ENCODE data around the gene CMTM4. TPM values are rescaled to one million over a fixed set of nuclear protein-coding genes. Genes with fewer than 3 reads are reported as not detected.

CMTM4 gene
- total RNA-seq, 1 experiment from 2014 or later: 77.8 TPM

DNA sequence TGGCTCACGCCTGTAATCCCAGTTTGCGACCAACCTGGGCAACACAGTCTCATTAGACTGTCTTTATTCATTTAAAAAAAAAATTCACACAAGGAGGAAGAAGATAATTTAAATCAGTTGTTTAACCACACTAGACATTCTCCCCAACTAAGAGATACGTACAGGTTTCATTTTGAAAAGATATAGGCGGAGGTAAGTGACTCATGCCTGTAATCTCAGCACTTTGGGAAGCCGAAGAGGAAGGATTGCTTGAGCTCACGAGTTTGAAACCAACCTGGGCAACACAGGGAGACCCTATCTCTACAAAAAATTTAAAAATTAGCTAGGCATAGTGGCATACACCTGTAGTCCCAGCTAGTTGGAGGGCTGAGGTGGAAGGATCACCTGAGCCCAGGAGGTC lies 5.3 kb downstream of the CMTM4 start (continued):
- TF ChIP-seq, protein P1, sequence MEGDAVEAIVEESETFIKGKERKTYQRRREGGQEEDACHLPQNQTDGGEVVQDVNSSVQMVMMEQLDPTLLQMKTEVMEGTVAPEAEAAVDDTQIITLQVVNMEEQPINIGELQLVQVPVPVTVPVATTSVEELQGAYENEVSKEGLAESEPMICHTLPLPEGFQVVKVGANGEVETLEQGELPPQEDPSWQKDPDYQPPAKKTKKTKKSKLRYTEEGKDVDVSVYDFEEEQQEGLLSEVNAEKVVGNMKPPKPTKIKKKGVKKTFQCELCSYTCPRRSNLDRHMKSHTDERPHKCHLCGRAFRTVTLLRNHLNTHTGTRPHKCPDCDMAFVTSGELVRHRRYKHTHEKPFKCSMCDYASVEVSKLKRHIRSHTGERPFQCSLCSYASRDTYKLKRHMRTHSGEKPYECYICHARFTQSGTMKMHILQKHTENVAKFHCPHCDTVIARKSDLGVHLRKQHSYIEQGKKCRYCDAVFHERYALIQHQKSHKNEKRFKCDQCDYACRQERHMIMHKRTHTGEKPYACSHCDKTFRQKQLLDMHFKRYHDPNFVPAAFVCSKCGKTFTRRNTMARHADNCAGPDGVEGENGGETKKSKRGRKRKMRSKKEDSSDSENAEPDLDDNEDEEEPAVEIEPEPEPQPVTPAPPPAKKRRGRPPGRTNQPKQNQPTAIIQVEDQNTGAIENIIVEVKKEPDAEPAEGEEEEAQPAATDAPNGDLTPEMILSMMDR (IDR thresholded peaks at IDR 0.05 in 2 of 3, conservative IDR thresholded peaks at IDR 0.05 in 1 of 3; ENCODE audit: borderline replicate concordance in 1 of 3, insufficient read depth in 1 of 3, low read depth in 2 of 3, low read length in 2 of 3): no peak
- TF ChIP-seq ELF1 (IDR thresholded peaks at IDR 0.05; ENCODE audit: borderline replicate concordance, low read depth): no peak

DNA sequence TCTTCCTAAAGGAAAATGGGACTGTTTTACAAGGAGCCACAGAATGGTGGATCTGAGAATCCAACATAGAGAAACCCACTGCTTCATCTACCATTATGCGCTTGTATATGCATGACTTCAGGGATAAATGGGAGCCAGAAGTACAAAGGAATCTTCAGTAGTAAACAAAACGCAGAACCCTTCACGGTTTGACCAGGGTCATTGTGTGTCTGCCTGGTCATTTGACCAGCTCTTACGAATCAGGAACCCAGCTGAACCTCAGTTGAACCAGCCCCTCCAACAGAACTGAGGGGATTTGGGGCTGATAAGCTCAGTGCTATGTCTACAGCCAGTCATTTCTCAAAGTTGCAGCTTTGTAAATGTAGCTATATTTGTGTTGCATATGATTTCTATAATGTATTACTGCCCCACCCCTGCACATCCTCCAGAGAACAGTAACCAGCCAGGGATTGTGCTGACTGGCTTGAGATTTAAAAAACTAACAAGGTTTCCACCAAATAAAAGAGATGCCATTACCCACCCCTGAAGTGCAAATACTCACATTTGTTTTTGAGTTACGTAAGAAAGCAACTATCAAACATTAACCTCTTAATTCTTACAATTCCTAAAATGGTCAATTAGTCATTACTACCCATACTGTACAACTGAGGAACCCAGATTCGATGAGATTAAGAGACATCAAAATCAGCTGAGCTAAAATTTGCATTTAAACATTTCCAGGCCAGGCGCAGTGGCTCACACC lies 6.3 kb downstream of the CMTM4 start:
- Histone ChIP-seq H3K4me2 (ENCODE audit: low read length) (no peak overlapping the region), H2AFZ (ENCODE audit: low read depth, low read length, poor library complexity, severe bottlenecking) (no peak overlapping the region), H3K9me2 (ENCODE audit: insufficient read depth) (no peaks in the 10 kb centered on the region), H4K20me1 (ENCODE audit: insufficient read depth) (no peaks in the 10 kb centered on the region; the same call in 1 of the 2 replicates), H3K9ac (ENCODE audit: low read length) (no peak overlapping the region), H3K27ac (ENCODE audit: low read depth, low read length) (no peak overlapping the region), H3K4me1 (ENCODE audit: control insufficient read depth in 1 of 2, insufficient read depth in 2 of 2, low read length in 2 of 2) (peaks cover under 1 to 7% of the 10 kb centered on the region in 2 experiments; a peak in 3 of 4 replicates), H3K27me3 (ENCODE audit: insufficient read depth, low read length) (no peaks in the 10 kb centered on the region), H3K79me2 (ENCODE audit: insufficient read depth, low read length) (peaks cover 77% of the 10 kb centered on the region), H3K4me3 (replicated peaks in 1 of 2; ENCODE audit: low read depth in 1 of 2, low read length in 2 of 2) (no peak overlapping the region), H3K36me3 (ENCODE audit: control insufficient read depth in 1 of 2, insufficient read depth in 2 of 2, low read length in 2 of 2) (no peaks in the 10 kb centered on the region), H3K9me3 (ENCODE audit: control insufficient read depth in 1 of 2, insufficient read depth in 1 of 2, low read depth in 1 of 2, low read length in 2 of 2) (no peaks in the 10 kb centered on the region)
- no peak for DNase-seq (ENCODE audit: low read depth, low spot score)
- ChIA-PET CTCF (no interaction called here), POLR2A (no interaction called here), RAD21 (ENCODE audit: low non-redundant PET in 1 of 2, low total read pairs in 2 of 2, uncharacterized antibody in 2 of 2, unreplicated experiment in 2 of 2) (no interaction called here)
- no TSS peak for BruUV-seq (replicated peaks)
- TF ChIP-seq JUND (IDR thresholded peaks at IDR 0.05) (no peak), CEBPB (IDR thresholded peaks at IDR 0.05; ENCODE audit: low read depth) (no peak), SP1 (IDR thresholded peaks at IDR 0.05; ENCODE audit: low read depth) (no peak), RAD21 (IDR thresholded peaks at IDR 0.05; ENCODE audit: low read depth) (no peak), ZNF274 (IDR thresholded peaks at IDR 0.05; ENCODE audit: low read depth, low read length) (no peak), POLR2AphosphoS5 (IDR thresholded peaks at IDR 0.05; ENCODE audit: low read depth, low read length) (no peak)
- ATAC-seq: no peak
- intact Hi-C loops (cut with micrococcal nuclease): no loop called here

All from HCT116 (cell line).